Stomach (tissue), 4 donors: Measurements from ENCODE around the gene ERC2.

Source experiments
- POLR2A ChIP-seq, 4 donors: fragments of 450-650 bp; IDR thresholded peaks; one replicate each; pipeline ENCODE4 v1.6.1; 2016; ENCODE audit warnings: antibody characterized with exemption in 4 of 4, control low read depth in 2 of 4, mild to moderate bottlenecking in 1 of 4, moderate library complexity in 1 of 4
- POLR2AphosphoS5 ChIP-seq, 3 donors: sonication (generic); formaldehyde crosslinking; IDR thresholded peaks; one replicate each; pipeline ENCODE4 v1.6.1; 2016; ENCODE audit warnings: antibody characterized with exemption in 3 of 3
- TF ChIP-seq, protein P1 (sequence below), 7 experiments: fragments of 450-650 bp in 4 of 7; fragments of 200-600 bp in 3 of 7; sonication (generic) in 3 of 7; IDR thresholded peaks; one replicate each; pipeline ENCODE4 v1.5.1; 2016 to 2019; ENCODE audit warnings: antibody characterized with exemption in 7 of 7, control low read depth in 2 of 7, mild to moderate bottlenecking in 1 of 7

DNA sequence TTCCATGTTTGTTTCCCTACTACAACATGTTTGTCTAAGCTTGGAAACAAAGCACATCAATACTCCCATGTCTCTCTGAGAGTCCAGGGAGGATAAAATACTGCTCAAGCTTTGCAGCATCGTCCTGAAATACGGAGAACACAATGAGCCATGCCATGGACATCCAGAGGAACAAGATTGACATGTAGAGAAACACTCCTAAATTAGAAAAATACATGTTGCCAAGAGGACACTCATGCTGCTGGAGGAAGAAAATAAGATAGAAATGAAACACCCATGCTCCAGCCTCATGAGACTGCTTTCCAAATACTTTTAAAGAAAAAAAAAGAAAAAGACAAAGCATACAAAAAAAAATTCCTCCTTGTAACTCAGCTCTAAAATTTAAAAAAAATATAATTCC is 387.0 kb downstream of the ERC2 start:
- TF ChIP-seq, protein P1, sequence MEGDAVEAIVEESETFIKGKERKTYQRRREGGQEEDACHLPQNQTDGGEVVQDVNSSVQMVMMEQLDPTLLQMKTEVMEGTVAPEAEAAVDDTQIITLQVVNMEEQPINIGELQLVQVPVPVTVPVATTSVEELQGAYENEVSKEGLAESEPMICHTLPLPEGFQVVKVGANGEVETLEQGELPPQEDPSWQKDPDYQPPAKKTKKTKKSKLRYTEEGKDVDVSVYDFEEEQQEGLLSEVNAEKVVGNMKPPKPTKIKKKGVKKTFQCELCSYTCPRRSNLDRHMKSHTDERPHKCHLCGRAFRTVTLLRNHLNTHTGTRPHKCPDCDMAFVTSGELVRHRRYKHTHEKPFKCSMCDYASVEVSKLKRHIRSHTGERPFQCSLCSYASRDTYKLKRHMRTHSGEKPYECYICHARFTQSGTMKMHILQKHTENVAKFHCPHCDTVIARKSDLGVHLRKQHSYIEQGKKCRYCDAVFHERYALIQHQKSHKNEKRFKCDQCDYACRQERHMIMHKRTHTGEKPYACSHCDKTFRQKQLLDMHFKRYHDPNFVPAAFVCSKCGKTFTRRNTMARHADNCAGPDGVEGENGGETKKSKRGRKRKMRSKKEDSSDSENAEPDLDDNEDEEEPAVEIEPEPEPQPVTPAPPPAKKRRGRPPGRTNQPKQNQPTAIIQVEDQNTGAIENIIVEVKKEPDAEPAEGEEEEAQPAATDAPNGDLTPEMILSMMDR (IDR thresholded peaks at IDR 0.05) = no peak
- TF ChIP-seq POLR2A (IDR thresholded peaks at IDR 0.05) = no peak
- TF ChIP-seq POLR2AphosphoS5 (IDR thresholded peaks at IDR 0.05) = no peak
